ENCODE results near the gene FGD5.

Gene FGD5

GRCh38 chr3:14812196-14812790 is 6.5 kb upstream of the FGD5 start:
- H3K4me2 ChIP-seq (ENCODE audit: low read length): no peak overlapping the region
- no peaks in the 10 kb centered on the region for H3K9me2 ChIP-seq (replicated peaks; ENCODE audit: control insufficient read depth, low read length)
- no peaks in the 10 kb centered on the region for H3K4me1 ChIP-seq (ENCODE audit: control insufficient read depth, low read length)
- no peaks in the 10 kb centered on the region for H3K9me3 ChIP-seq (ENCODE audit: control insufficient read depth, insufficient read depth, low read length)
- no peaks in the 10 kb centered on the region for H4K20me1 ChIP-seq (ENCODE audit: control insufficient read depth, insufficient read depth, low read depth, low read length)
- peaks cover 12% of the 10 kb centered on the region for H3K27me3 ChIP-seq (ENCODE audit: control insufficient read depth, low read length)
- H3K79me2 ChIP-seq (ENCODE audit: control insufficient read depth, low read length): no peaks in the 10 kb centered on the region
- TF ChIP-seq EZH2phosphoT487 (IDR thresholded peaks at IDR 0.05; ENCODE audit: borderline replicate concordance, low read length) (no peak), CTCF (IDR thresholded peaks at IDR 0.05; ENCODE audit: low read depth, low read length, poor library complexity, severe bottlenecking) (no peak)
- H3K36me3 ChIP-seq (ENCODE audit: control insufficient read depth, low read length): no peaks in the 10 kb centered on the region
- H3F3A ChIP-seq (ENCODE audit: control insufficient read depth, insufficient read depth): no peaks in the 10 kb centered on the region
- no peak overlapping the region for H3K4me3 ChIP-seq (ENCODE audit: low read length)
- no peak overlapping the region for H3K27ac ChIP-seq (ENCODE audit: low read depth, low read length)

GRCh38 chr3:14814411-14814871 is 4.3 kb upstream of the FGD5 start:
- Histone ChIP-seq H3K9me2 (replicated peaks; ENCODE audit: control insufficient read depth, low read length) (no peaks in the 10 kb centered on the region), H3K4me1 (ENCODE audit: control insufficient read depth, low read length) (no peaks in the 10 kb centered on the region), H3K27ac (ENCODE audit: low read depth, low read length) (no peak overlapping the region), H3K9me3 (ENCODE audit: control insufficient read depth, insufficient read depth, low read length) (no peaks in the 10 kb centered on the region), H4K20me1 (ENCODE audit: control insufficient read depth, insufficient read depth, low read depth, low read length) (no peaks in the 10 kb centered on the region), H3K27me3 (ENCODE audit: control insufficient read depth, low read length) (peaks cover 18% of the 10 kb centered on the region), H3K4me3 (ENCODE audit: low read length) (no peak overlapping the region), H3K36me3 (ENCODE audit: control insufficient read depth, low read length) (no peaks in the 10 kb centered on the region), H3K4me2 (ENCODE audit: low read length) (no peak overlapping the region), H3K79me2 (ENCODE audit: control insufficient read depth, low read length) (no peaks in the 10 kb centered on the region), H3F3A (ENCODE audit: control insufficient read depth, insufficient read depth) (no peaks in the 10 kb centered on the region)
- TF ChIP-seq EZH2phosphoT487 (IDR thresholded peaks at IDR 0.05; ENCODE audit: borderline replicate concordance, low read length) (no peak), CTCF (IDR thresholded peaks at IDR 0.05; ENCODE audit: low read depth, low read length, poor library complexity, severe bottlenecking) (no peak)

DNA sequence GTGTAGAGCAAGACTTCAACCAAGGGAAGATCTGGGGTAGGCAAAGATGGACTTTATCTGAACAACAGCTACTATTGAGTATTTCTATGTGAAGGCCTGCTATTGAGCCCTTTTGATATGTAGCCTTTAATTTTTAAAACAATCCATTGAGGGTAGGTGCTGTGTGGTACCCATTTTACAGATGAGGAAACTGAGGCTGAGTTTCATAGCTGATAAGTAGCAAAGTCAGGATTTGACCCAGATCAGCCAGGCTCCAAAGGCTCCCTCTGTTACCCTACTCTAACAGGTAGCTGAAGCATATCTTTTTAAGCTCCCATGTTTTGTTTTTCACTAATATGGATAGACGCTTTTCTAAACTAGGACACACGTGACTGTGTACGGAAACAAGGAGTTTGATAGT is 2.4 kb upstream of the FGD5 start:
- H3K4me3 ChIP-seq (ENCODE audit: low read length): no peak overlapping the region
- H3K9me2 ChIP-seq (replicated peaks; ENCODE audit: control insufficient read depth, low read length): no peaks in the 10 kb centered on the region
- no peaks in the 10 kb centered on the region for H3F3A ChIP-seq (ENCODE audit: control insufficient read depth, insufficient read depth)
- H3K4me2 ChIP-seq (ENCODE audit: low read length): no peak overlapping the region
- TF ChIP-seq CTCF (IDR thresholded peaks at IDR 0.05; ENCODE audit: low read depth, low read length, poor library complexity, severe bottlenecking) (no peak), EZH2phosphoT487 (IDR thresholded peaks at IDR 0.05; ENCODE audit: borderline replicate concordance, low read length) (no peak)
- H3K36me3 ChIP-seq (ENCODE audit: control insufficient read depth, low read length): no peaks in the 10 kb centered on the region
- no peaks in the 10 kb centered on the region for H3K9me3 ChIP-seq (ENCODE audit: control insufficient read depth, insufficient read depth, low read length)
- H3K4me1 ChIP-seq (ENCODE audit: control insufficient read depth, low read length): no peaks in the 10 kb centered on the region
- no peak overlapping the region for H3K27ac ChIP-seq (ENCODE audit: low read depth, low read length)
- H3K79me2 ChIP-seq (ENCODE audit: control insufficient read depth, low read length): no peaks in the 10 kb centered on the region
- no peaks in the 10 kb centered on the region for H4K20me1 ChIP-seq (ENCODE audit: control insufficient read depth, insufficient read depth, low read depth, low read length)
- peaks cover 18% of the 10 kb centered on the region for H3K27me3 ChIP-seq (ENCODE audit: control insufficient read depth, low read length)
